NT2/D1 (cell line): ENCODE data around the gene GYS1.
A peak's percentile ranks its signal among the peaks of the same experiment; 100 is the strongest.

Source experiments
- DNase-seq: peaks from one replicate; pipeline ENCODE4 v3.0.0-alpha.2; 2011; ENCODE audit warnings: low read depth, low spot score
- H3K27me3 ChIP-seq: 2 replicates; pipeline ENCODE4 v1.6.0; 2011; ENCODE audit warnings: mild to moderate bottlenecking; ENCODE audit not compliant: insufficient read length, insufficient read depth
- H3K36me3 ChIP-seq: 2 replicates; pipeline ENCODE4 v1.6.1; 2011; ENCODE audit warnings: mild to moderate bottlenecking, low read length, mixed read lengths; ENCODE audit not compliant: insufficient read depth, insufficient read length
- H3K4me1 ChIP-seq: 2 replicates; pipeline ENCODE4 v1.5.1; 2011; ENCODE audit not compliant: insufficient read depth, insufficient read length
- H3K4me3 ChIP-seq: 2 replicates; pipeline ENCODE4 v1.5.1; 2011; ENCODE audit warnings: low read depth; ENCODE audit not compliant: insufficient read length
- H3K9ac ChIP-seq: 2 replicates; pipeline ENCODE4 v1.6.0; 2011; ENCODE audit warnings: low read depth; ENCODE audit not compliant: insufficient read length
- H3K9me3 ChIP-seq: 2 replicates; pipeline ENCODE4 v1.5.1; 2011; ENCODE audit warnings: mild to moderate bottlenecking, low read length; ENCODE audit not compliant: insufficient read depth
- SUZ12 ChIP-seq: IDR thresholded peaks from 2 replicates; pipeline ENCODE4 v1.6.1; 2011; ENCODE audit not compliant: insufficient read length, insufficient read depth; ENCODE audit errors: extremely low read depth
- YY1 ChIP-seq: IDR thresholded peaks from 2 replicates; pipeline ENCODE4 v1.6.1; 2011; ENCODE audit not compliant: insufficient read length, insufficient read depth
- ZNF274 ChIP-seq: IDR thresholded peaks from 2 replicates; pipeline ENCODE4 v1.6.1; 2011; ENCODE audit warnings: mild to moderate bottlenecking, low read depth, low read length

GYS1 gene

GRCh38 chr19:48965806-48966540, 27.1 kb downstream of the GYS1 start:
- peaks cover 56% of the 10 kb centered on the region for H3K36me3 ChIP-seq
- TF ChIP-seq ZNF274 = no peak
- no peak for TF ChIP-seq YY1
- TF ChIP-seq SUZ12 = no peak
- H3K9me3 ChIP-seq = no peaks in the 10 kb centered on the region; the same call in 1 of the 2 replicates
- no peak for DNase-seq
- H3K4me3 ChIP-seq = peak overlapping the region; percentile 83
- H3K27me3 ChIP-seq = no peaks in the 10 kb centered on the region
- H3K9ac ChIP-seq = peak overlapping the region; percentile 94
- peaks cover 3% of the 10 kb centered on the region for H3K4me1 ChIP-seq

- Histone ChIP-seq H3K36me3 (peaks cover 54% of the 10 kb centered on the region), H3K9me3 (no peaks in the 10 kb centered on the region; the same call in 1 of the 2 replicates), H3K9ac (peak within 1 kb of the TSS; percentile 97), H3K27me3 (no peaks in the 10 kb centered on the region), H3K4me3 (peak within 1 kb of the TSS; percentile 83), H3K4me1 (peaks cover 1% of the 10 kb centered on the region)
- peak; percentile 79 for DNase-seq
- TF ChIP-seq ZNF274 (no peak), SUZ12 (no peak), YY1 (no peak)
Observed at GRCh38 chr19:48965040-48965805, 27.9 kb downstream of the GYS1 start, which contains the start of gene FTL. Gene FTL (plus strand): TSS chr19:48965309. CDS start chr19:48965508, 199 bp downstream.

- no peak for DNase-seq
- no peaks in the 10 kb centered on the region; the same call in 1 of the 2 replicates for H3K9me3 ChIP-seq
- H3K4me3 ChIP-seq = peak overlapping the region; percentile 58
- TF ChIP-seq SUZ12 = no peak
- TF ChIP-seq YY1 = no peak
- no peak for TF ChIP-seq ZNF274
- H3K9ac ChIP-seq = peak overlapping the region; percentile 97
- no peaks in the 10 kb centered on the region for H3K27me3 ChIP-seq
- peaks cover 46% of the 10 kb centered on the region for H3K36me3 ChIP-seq
- H3K4me1 ChIP-seq = peaks cover 1% of the 10 kb centered on the region
Observed at GRCh38 chr19:48964205-48965039, 28.7 kb downstream of the GYS1 start.

GRCh38 chr19:48963371-48964204, 29.5 kb downstream of the GYS1 start:
- DNase-seq = no peak
- H3K9me3 ChIP-seq = no peaks in the 10 kb centered on the region; the same call in 1 of the 2 replicates
- no peaks in the 10 kb centered on the region for H3K27me3 ChIP-seq
- peaks cover 38% of the 10 kb centered on the region for H3K36me3 ChIP-seq
- peak overlapping the region; percentile 58 for H3K4me3 ChIP-seq
- peaks cover 1% of the 10 kb centered on the region for H3K4me1 ChIP-seq
- TF ChIP-seq ZNF274 (no peak), SUZ12 (no peak), YY1 (no peak)
- peak overlapping the region; percentile 97 for H3K9ac ChIP-seq

GRCh38 chr19:48962849-48963165, 30.3 kb downstream of the GYS1 start:
- H3K9ac ChIP-seq = peak overlapping the region; percentile 44
- no peak for TF ChIP-seq SUZ12
- TF ChIP-seq ZNF274 = no peak
- TF ChIP-seq YY1 = no peak
- H3K4me1 ChIP-seq = peaks cover 1% of the 10 kb centered on the region

More at GRCh38 chr19:48962849-48963165, 30.3 kb downstream of the GYS1 start:
- Histone ChIP-seq H3K9me3 (no peaks in the 10 kb centered on the region; the same call in 1 of the 2 replicates), H3K27me3 (no peaks in the 10 kb centered on the region), H3K4me3 (no peak overlapping the region), H3K36me3 (peaks cover 36% of the 10 kb centered on the region)
- DNase-seq = no peak
